ENCODE measurements around the gene ZFYVE28. TPM values are rescaled to one million over a fixed set of nuclear protein-coding genes. Genes with fewer than 3 reads are reported as not detected.

Gene ZFYVE28
- total and polyA plus RNA-seq, 2 of the 8 experiments (the other 6 are each of a cell fraction or from before 2014, with no cell fraction given): 1.7 to 4.9 TPM

- TF ChIP-seq CHD7 (IDR thresholded peaks at IDR 0.05; ENCODE audit: insufficient replicate concordance, low read length) (no peak), SP1 (IDR thresholded peaks at IDR 0.05; ENCODE audit: low read depth, low read length) (no peak), CHD1 (IDR thresholded peaks at IDR 0.05; ENCODE audit: low read depth, low read length) (no peak), POU5F1 (IDR thresholded peaks at IDR 0.05; ENCODE audit: low read depth, low read length) (no peak), KDM5A (IDR thresholded peaks at IDR 0.05; ENCODE audit: low read length) (no peak), FOSL1 (IDR thresholded peaks at IDR 0.05; ENCODE audit: insufficient read depth, low read depth, low read length) (no peak), CEBPB (IDR thresholded peaks at IDR 0.05; ENCODE audit: low read depth, low read length) (no peak), CREB1 (IDR thresholded peaks at IDR 0.05) (no peak), SAP30 (IDR thresholded peaks at IDR 0.05; ENCODE audit: insufficient read depth, insufficient replicate concordance, low read length) (no peak), HDAC2 (IDR thresholded peaks at IDR 0.05; ENCODE audit: borderline replicate concordance in 1 of 2, low read depth in 2 of 2, low read length in 2 of 2) (no peak), CHD2 (IDR thresholded peaks at IDR 0.05; ENCODE audit: low read length) (no peak)
Measured at GRCh38 chr4:2290488-2290887, 128.0 kb downstream of the ZFYVE28 start (continued).

Data from H1 (cell line).